HG02870 (cell line): ENCODE results near the gene SPATS2.

Experiments
- ATAC-seq: cut with Tn5 transposase; IDR thresholded peaks from one replicate; pipeline ENCODE4 v1.9.1; 2021; ENCODE audit warnings: mild to moderate bottlenecking, moderate library complexity; ENCODE audit not compliant: unreplicated experiment

The SPATS2 gene

DNA sequence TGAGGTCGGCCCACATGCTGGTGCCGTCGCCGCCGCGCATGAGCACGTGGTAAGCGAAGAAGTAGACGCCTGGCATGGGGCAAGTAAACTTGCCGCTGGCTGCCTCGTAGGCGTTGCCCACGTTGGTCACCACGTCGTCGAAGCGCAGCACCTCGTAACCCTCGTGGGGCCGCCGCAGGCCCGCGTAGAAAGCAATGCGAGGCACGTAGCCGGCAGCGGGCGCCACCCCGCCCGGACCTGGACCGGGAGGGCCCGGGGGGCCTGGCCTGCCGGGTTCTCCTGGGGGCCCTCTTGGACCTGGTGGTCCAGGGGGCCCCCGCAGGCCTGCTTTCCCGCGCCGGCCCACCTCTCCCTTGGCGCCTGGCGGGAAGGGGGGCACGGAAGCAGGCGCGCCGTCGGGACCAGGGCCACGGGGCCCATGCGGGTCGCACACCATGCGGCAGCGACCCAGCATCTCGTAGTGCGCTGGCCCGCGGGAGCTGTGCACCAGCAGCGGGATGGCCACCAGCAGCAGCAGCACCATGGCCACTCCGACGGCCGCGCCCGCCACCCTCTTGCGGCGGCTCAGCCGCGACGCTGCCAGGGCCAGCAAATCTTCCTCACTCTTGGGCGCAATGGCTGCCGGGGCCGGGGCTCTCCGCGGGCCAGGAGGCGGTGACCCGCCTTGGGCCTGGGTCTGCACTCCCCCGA lies 31.2 kb upstream of the SPATS2 start:
- no peak for ATAC-seq

DNA sequence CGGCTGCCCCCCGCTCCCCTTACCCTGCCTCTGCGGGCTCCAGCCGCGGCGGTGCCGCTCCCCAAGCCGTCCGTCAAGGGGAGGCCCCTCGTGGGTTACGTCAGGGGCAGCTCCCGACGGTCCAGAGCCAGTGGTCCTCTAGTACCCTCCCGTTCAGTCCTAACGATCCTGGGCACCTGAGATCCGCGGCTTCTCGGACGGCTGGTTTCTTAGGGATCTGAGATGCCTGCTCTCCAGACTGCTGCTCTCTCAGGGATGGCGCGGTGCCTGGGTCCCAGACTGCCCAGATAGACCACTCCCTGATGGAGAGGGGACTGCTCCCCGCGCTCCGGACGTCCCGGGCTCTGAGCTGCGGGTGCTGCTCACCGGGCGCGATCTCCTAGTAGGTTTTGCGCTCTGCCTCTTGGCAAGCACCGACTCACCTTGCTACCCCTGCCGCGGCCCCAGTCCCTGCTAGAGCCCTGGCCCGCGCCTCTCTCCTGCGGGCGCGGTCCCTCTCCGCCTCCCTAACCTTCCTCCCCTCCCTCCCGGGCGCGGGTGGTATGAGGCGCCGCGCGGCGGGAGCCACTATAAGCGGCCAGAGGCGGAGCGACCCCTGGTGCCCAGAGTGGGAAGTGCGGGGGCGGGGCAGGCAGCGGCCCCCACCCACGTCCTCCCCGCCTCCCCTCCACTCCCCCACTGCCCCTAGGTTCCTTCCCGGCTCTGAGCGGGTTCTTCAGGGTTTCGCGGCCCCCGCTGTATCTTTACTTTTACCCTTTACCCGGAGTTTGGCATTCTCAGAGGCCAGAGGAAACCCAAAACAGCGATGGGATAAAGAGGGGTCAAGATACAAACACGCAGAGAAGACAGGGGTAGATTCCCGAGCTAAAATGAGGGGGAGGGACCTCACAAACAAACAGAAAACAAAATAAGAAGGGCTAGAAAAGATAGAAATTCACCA lies 30.3 kb upstream of the SPATS2 start, which contains the start of gene C1QL4:
C1QL4 (minus strand) TSS at position 544 of the 940 bp plus-strand sequence. CDS start 711 bp downstream, outside the sequence.
- ATAC-seq = peak; percentile 66

DNA sequence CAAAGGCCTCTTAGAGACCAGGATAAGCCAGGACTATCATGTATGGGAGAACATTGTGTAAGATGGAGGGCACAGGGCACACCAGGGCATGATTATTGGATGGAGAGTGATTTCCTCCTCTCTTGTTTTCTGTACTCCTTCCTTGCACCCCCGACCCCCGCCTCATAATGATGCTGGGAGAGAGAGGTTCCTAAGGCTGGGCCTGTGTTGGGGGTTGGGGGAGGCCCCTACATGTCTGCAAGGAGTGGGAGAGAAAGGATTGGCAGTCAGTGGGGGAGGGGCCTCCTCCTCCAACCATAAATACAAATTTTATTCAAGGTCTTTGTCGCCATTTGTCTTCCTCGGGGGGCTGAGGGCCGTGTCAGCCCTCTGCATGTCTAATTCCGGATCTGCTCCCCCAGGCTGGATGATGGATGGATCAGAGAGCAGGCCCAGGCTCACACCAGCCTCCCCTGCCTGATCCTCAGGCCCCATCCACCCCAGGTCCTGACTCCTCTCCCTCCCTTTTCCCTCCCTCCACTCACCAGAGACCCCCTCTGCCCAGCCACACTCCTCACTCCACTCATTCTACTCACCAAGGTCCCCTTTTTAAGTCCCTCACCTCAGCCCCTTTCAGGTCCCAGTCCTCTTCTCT lies 28.3 kb upstream of the SPATS2 start:
- no peak for ATAC-seq

DNA sequence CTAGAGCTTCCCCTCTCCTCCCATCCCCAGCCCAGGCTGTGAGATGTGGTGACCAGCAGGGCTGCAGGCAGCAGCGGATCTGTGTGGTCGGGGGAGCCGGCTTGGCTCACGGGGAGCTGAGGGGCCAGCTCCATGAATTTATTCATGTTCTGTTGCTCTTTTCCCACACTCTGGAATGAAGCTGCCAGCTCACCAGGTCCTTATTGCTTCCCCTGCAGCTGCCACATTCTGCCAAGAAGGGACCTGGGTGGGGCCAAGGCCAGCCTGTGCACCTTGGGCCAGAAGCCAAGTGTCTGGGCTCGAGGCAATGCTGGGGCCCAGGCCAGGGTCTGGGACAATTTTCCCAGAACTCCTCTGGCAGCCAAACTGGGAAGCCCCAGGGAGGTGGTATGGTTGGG lies 27.8 kb upstream of the SPATS2 start:
- no peak for ATAC-seq

DNA sequence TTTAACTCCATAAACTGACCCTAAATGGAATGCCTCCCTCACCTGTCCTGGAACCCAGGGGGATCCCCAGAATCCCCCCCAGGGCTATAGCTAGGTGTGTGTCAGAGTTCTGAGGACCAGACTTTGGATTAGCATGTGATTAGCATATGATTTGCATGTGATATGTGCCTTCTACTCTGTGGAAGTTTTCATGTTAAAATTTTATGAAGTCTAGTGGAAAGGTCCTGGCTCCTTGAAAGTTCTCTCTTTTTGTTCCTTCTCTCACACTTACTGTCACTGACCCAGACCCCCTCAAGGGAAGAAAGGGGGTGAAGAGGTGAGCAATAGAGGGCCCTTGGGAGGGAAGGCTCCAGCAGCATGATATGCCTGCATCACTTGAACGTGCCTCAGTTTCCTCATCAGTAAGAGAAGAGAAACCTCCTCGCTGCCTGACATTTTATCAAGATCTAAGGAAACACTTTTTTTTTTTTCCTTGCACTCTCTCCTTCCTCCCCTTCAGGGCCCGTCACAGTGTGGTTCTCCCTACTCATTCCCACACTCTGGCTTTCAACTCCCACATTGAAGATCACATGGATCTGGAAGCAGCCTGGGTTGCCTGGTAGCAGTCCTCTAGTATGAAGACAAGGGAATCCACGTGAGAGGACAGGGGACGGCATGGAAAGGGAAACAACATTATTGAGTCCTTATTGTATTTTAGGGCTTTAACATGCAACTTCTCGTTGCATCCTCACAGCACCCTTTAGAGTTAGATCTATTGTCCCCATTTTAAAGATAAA lies 27.0 kb upstream of the SPATS2 start:
- ATAC-seq = no peak

DNA sequence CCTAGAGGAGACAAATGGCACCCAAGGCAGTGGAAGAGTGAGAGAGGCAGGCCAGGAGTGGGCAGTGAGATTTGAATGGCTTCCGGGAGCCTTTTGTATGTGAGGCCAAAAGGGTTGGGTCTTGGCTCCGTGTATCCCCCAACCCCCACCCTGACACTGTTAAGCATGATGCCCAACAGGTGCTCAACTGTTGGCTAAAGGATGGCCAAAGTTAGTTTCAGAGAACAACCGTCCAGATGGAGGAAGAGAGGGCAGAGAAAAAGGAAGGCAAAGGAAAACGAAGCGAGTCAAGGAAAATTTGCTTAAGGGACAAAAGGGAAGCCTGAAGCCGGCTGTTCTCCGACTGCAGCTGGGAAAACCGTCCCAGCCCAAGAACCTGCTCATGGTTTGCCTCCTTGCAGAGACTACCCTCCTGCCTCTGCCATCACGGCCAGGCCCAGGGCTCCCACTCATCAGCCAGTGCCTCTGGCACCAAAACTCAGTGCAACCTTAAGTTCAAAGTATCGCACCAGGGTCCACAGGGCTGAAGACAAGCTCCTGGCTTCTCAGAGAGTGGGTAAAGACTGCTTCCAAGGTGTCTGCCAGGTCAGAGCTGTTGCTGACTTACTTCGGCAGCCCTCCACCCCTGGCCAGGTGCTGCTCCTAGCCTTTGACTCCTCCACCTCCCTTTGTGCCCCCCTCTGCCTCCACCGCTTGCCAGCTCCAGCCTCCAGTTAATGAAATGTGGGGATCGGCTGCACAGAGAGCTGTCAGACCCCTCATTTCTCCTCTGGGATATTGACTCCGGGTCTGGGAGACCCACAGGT lies 26.1 kb upstream of the SPATS2 start:
- ATAC-seq = no peak

DNA sequence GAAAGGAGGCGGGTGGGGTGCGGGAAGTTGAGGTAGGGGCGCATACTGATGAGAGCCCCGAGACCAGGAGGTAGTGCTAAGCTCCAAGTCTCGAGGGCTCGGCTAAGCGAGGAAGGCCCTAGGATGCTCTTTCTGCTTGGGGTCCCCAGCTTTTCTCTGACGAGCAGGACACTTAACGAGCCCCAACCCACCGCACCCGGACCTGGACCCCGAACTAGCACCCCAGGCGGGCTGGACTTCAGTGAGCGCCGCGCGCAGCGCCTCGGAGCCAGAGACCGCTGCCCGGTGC lies 25.5 kb upstream of the SPATS2 start:
- ATAC-seq = no peak

DNA sequence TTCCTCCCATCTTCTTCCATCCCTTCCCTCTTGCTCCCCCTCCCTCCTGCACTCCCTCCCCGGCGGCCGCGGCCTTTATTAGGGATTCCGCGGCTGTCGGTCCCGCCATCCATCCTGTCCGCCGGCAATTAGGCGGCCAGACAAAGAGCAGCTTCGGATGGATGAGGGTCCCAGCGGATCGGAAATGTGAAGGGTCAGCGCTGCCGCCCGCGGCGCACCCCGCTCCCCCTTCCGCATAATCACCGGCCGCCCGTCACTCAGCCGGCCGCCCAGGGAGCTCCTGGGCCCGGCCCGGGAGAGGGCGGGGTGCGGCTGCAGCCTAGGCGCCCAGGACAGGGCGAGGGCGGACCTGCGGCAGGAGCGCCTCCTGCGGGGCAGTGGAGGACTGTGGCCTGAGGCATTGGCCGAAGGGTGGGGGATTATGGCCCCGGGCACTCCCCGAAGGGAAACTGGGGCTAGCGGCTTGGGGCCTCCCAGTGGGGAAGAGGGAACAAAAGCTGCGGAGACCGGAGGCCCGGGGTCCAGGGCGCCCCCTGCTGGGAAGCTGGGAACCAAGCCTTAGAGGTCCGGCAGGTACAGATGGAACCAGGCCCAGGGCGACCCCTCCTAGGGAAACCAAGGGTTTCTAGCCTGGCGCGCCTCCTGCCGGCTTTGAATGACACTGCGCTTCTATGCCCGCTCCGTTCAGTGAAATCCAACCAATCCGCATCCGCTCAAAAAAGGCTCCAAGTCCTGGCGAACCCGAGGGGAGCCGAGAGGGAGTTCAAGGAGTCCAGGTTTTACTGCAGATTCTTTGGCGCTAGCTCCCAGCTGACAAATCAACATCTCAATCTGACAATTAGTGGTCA lies 25.0 kb upstream of the SPATS2 start:
- ATAC-seq = peak; percentile 64

DNA sequence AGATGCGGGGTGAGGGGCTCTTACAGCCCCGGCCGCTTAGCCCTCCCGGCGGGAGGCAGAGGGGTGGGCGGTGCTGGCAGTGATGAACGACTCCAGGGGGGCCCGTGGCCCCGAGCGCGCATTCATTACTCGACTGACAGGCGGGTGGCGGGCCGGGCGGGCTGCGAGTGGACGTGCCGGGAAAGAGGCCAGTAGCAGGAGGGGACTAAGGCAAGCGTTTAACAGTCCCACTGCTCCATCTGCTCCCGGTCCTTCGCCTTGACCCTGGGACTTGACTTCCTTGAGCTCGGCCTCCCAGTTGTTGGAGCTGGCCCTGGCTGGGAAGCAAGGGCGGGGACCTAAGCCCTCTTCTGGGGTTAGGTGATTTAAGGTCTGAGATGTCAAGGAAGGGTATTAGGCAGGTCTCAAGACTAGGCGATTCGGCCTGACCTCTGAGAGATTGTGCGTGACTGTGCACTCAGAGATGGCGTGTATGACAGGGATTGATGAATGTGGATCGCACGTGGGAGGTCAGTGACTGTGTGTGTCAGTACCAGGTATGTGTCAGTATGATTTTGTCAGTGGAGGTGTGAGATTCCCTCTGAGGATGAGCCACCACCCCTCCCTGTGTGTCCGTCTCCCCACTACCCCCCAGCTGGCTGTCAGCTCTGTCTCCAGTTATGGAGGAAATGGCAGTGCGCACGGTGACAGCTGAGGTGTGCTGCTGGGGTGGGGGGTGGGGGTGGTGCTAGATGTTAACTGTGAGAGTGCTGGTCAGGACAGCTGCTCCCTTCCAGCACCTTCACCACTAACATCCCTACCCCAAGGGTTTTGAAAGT lies 24.1 kb upstream of the SPATS2 start:
- ATAC-seq = no peak

DNA sequence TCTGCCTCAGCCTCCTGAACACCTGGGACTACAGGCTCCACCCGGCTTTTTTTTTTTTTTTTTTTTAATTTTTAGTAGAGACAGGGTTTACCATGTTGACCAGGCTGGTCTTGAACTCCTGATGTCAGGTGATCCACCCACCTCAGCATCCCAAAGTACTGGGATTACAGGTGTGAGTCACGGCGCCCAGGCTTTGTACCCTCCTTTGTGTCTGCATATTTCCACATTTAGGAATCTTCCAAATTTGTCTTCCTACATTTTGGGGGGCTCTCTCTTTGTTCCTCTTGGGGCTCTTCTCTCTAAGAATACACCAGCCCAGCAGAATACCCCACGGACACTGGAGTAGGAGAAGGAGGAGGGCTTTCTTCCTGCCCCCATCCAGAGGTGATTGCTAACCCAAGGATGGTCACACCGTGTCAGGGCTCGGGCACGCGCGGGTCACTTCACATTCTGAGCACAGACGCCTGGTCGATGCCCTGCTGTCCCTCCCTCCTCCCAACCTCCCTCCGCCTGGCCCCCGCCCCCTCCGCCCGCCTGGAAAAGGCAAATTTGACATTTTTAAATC lies 22.7 kb upstream of the SPATS2 start:
- ATAC-seq = no peak

DNA sequence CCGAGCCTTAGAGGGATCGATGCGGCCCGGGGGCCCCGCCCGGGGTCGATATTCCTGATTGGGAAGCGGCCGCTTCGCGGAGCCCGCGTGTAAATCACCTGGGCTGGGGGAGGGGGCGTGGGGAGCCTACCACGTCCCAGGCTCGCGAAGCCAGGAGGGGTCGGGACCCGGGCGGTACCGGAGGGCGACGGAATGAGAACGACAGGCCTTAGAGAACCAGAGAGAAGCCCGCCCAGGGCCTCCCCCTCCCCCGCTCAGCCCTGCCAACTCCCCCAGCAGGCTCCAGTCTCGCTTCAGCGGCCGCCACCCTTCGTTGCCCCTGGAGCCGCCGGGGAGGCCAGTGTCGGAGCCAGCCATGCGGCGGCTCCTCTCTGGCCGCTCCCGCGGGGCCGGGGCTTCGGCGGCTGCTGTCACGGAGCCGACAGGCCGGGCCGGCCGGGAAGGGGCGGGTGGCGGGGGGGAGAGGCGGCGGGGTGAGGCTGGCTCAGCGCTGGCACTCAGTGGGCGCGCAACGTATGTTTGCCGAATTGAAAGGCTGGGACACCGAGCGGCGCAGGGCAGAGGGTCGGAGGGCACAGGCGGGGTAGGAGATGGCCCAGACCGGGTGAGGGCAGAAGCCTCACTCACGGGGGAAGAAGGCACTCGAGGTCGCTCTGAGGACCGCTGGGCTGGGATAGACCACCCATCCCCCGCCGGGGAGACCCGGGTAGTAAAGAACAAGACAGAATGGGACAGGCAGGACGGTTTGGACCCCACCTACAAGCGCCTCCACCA lies 22.0 kb upstream of the SPATS2 start:
- ATAC-seq = no peak

DNA sequence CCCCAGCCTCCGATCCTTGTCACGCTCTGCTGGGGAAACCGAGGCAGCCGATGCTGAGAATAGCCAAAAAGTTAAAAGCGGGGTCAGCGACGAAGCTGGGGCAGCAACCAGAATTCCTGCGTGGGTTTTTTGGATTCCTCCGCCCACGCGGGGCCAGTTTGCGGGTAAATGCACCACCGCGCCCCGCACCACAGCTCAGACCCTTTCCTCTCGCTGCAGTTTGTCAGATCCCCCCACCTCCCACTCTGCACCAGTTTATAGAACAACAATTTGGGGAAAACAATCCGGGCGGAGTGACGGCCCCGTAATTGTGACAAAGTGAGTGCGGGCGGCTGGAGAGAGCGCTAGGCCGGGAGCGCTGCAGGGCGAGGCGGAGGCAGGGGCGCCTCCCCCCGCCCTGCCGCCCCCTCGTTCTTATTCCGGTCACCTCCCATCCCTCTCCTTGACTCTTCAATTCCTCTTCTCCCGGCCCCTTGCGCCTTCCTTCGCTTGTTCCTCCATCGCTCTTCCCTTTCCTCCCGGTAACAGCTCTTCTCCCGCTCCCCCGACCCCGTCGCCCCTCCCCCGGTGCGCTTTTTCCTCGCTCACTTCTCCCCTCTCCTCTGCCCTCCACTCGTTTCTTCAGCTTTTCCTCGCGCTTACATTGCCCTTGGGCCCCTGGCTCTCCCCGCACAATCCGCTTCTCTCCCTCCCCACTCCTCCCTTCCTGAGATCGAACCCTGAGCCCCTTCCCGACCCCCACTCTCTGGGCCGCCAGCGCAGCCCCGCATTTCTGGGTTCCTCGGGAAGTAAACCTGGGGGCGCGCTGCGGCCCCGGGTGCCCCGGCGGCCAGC lies 21.2 kb upstream of the SPATS2 start:
- ATAC-seq = no peak

DNA sequence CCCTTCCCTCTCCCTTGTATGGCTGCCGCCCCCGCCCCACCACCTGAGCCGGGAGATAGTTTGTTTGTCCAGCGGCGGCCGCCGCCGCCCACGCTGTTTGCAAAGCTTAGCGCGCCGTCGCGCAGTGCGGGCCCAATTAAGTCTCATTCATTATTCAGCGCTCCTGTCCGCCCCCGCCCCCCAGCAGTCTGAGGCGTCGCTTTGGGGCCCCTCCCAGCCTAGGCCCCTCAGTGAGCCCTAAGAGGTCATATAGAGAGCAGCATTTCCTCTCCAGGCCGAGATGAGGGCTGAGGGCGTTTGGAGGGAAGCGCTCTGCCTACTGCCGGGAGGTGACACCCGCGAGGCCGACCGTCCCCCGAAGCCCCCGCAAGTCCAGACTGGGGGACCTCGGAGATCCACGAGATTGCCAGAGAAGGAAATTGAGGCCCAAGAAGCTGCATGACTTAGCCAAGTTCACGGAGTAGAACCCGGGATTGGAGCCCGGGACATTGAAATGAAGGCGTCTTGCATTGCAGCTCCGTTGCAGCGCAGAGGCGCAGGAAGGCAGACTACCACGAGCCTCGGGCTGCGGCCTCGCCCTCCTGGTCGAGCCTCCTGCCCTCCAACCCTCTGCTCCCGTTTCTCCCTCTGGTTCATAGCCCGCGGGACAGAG lies 20.5 kb upstream of the SPATS2 start, which contains the start of gene DNAJC22:
DNAJC22 (plus strand) TSS at position 230 of the 652 bp plus-strand sequence. CDS start 1,985 bp downstream, outside the sequence.
- ATAC-seq = no peak

DNA sequence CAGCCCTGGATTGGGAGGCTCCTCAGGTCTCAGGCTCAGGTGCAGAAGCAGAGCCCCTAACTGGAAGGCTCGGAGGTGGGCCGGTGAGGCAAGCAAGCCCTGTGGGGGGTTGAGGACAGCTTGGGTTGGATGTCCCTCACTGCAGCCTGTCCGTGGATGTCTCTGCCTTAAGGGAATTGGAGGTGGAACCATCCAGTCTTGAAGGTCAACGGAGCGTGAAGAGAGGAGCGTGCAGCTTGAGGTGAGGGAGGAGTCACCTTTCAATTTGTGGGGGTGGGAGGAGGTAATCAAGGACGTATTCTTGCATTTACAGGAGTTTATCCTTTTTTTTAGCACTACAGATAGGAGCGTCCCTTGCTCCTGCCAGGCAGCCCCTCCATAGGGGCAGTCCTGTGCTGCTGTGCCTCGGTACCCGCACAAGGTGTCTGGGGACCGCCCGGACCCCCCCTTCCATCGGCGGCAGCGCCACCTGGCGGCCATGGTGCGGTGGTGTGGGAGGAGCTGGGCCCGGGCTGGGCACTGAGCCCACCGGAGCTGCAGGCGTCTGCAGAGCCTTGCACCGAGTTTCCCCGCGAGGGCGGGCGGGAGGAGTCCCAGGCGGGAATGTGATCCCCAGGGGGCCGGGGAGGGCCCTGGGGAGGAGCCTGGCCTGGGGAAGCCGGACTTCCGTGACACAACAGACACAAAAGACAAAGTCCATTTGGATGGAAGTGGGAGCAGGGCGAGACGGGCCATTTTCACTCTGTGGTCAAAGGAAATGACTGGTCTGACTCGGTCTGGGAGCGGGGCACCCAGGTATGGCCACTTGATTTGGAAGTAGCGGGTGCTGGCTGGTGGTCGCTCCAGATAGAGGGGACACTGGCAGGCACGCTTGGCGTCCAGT lies 19.7 kb upstream of the SPATS2 start:
- ATAC-seq = no peak

DNA sequence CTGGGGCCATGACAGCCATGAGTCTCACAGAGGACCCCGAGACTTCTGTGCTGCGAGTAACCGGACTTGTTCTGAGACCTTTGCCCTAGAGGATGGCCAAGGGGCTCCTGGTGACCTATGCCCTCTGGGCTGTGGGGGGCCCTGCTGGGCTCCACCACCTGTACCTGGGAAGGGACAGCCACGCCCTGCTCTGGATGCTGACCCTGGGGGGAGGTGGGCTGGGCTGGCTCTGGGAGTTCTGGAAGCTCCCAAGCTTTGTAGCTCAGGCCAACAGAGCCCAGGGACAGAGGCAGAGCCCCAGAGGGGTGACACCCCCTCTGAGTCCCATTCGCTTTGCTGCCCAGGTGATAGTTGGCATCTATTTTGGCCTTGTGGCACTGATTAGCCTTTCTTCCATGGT lies 18.5 kb upstream of the SPATS2 start:
- ATAC-seq = no peak
